Measurements from ENCODE around the gene DHRS1.
A peak's percentile ranks its signal among the peaks of the same experiment; 100 is the strongest.
"Not testable (repeated sequence)": the region's sequence is repeated elsewhere in the genome, so short reads cannot be mapped to it uniquely, and the experiment has no call there.

Gene DHRS1

GRCh38 chr14:24327914-24328313 lies 28.3 kb upstream of the DHRS1 start:
- DNase-seq (ENCODE audit: low read depth), result not testable (repeated sequence)

- DNase-seq (ENCODE audit: low read depth), result no peak
Observed at GRCh38 chr14:24327303-24327702, 27.7 kb upstream of the DHRS1 start.

GRCh38 chr14:24325963-24326362 lies 26.4 kb upstream of the DHRS1 start:
- DNase-seq (ENCODE audit: low read depth), result no peak

- DNase-seq (ENCODE audit: low read depth), result no peak
Observed at GRCh38 chr14:24325041-24325530, 25.5 kb upstream of the DHRS1 start.

GRCh38 chr14:24324024-24324423 lies 24.4 kb upstream of the DHRS1 start:
- no peak for DNase-seq (ENCODE audit: low read depth)

- no peak for DNase-seq (ENCODE audit: low read depth)
Observed at GRCh38 chr14:24323341-24323740, 23.8 kb upstream of the DHRS1 start.

- no peak for DNase-seq (ENCODE audit: low read depth)
Observed at GRCh38 chr14:24322672-24323071, 23.1 kb upstream of the DHRS1 start.

GRCh38 chr14:24321212-24321975 lies 21.8 kb upstream of the DHRS1 start:
- no peak for DNase-seq (ENCODE audit: low read depth)

- peak; percentile 15 for DNase-seq (ENCODE audit: low read depth)
Observed at GRCh38 chr14:24317141-24317928, 17.8 kb upstream of the DHRS1 start.

- no peak for DNase-seq (ENCODE audit: low read depth)
Observed at GRCh38 chr14:24316597-24316950, 17.0 kb upstream of the DHRS1 start.

- DNase-seq (ENCODE audit: low read depth), result no peak
Observed at GRCh38 chr14:24315807-24316596, 16.4 kb upstream of the DHRS1 start.

GRCh38 chr14:24315243-24315806 lies 15.7 kb upstream of the DHRS1 start:
- no peak for DNase-seq (ENCODE audit: low read depth)

- no peak for DNase-seq (ENCODE audit: low read depth)
Observed at GRCh38 chr14:24314377-24315193, 15.0 kb upstream of the DHRS1 start.

GRCh38 chr14:24313913-24314312 lies 14.3 kb upstream of the DHRS1 start:
- no peak for DNase-seq (ENCODE audit: low read depth)

GRCh38 chr14:24312736-24313507 lies 13.3 kb upstream of the DHRS1 start:
- no peak for DNase-seq (ENCODE audit: low read depth)

- peak; percentile 81 for DNase-seq (ENCODE audit: low read depth)
Observed at GRCh38 chr14:24311837-24312615, 12.4 kb upstream of the DHRS1 start.

- DNase-seq (ENCODE audit: low read depth), result peak; percentile 69
Observed at GRCh38 chr14:24310646-24311604, 11.3 kb upstream of the DHRS1 start, which contains the start of gene LTB4R. Gene LTB4R (plus strand): TSS chr14:24311502. CDS start chr14:24315652, 4,150 bp downstream.

- DNase-seq (ENCODE audit: low read depth), result no peak
Observed at GRCh38 chr14:24310265-24310645, 10.7 kb upstream of the DHRS1 start.

All from fibroblast of gingiva (primary cell).